H9 (cell line): ENCODE results near the gene EIF4A3. TPM values are rescaled to one million over a fixed set of nuclear protein-coding genes. Genes with fewer than 3 reads are reported as not detected.
A peak's percentile ranks its signal among the peaks of the same experiment; 100 is the strongest.

Experiments used
- DNase-seq: peaks from one replicate; pipeline ENCODE4 v3.0.0-alpha.2; 2017
- H2AFZ ChIP-seq: one replicate; pipeline ENCODE4 v1.6.1; 2013; ENCODE audit warnings: mild to moderate bottlenecking, low read length, control low read depth, moderate library complexity
- H2AK5ac ChIP-seq: 2 replicates; pipeline ENCODE4 v1.6.1; 2013; ENCODE audit warnings: low read length, control low read depth, mixed read lengths; ENCODE audit not compliant: insufficient read length
- H2BK120ac ChIP-seq: one replicate; pipeline ENCODE4 v1.6.1; 2013; ENCODE audit warnings: low read depth, mild to moderate bottlenecking, low read length, control low read depth, inconsistent platforms; ENCODE audit not compliant: poor library complexity, severe bottlenecking
- H2BK12ac ChIP-seq: 2 replicates; pipeline ENCODE4 v1.6.1; 2013; ENCODE audit warnings: low read length, control low read depth, mixed read lengths, low read depth; ENCODE audit not compliant: insufficient read length
- H2BK15ac ChIP-seq: 2 replicates; pipeline ENCODE4 v1.6.1; 2013; ENCODE audit warnings: low read depth, low read length, control low read depth
- H2BK20ac ChIP-seq: one replicate; pipeline ENCODE4 v1.6.1; 2013; ENCODE audit warnings: low read depth, mild to moderate bottlenecking, low read length, control low read depth, inconsistent platforms; ENCODE audit not compliant: poor library complexity, severe bottlenecking
- H2BK5ac ChIP-seq: 2 replicates; pipeline ENCODE4 v1.6.1; 2013; ENCODE audit warnings: low read length, control low read depth, mixed read lengths; ENCODE audit not compliant: insufficient read length
- H3K14ac ChIP-seq: 2 replicates; pipeline ENCODE4 v1.6.1; 2013; ENCODE audit warnings: low read length, control low read depth; ENCODE audit not compliant: insufficient read depth
- H3K18ac ChIP-seq: 2 replicates; pipeline ENCODE4 v1.6.1; 2013; ENCODE audit warnings: low read depth, mild to moderate bottlenecking, mixed read lengths, low read length, control low read depth; ENCODE audit not compliant: insufficient read length
- H3K23ac ChIP-seq: 2 replicates; pipeline ENCODE4 v1.6.1; 2013; ENCODE audit warnings: low read length, control low read depth, mixed read lengths, low read depth; ENCODE audit not compliant: insufficient read length
- H3K23me2 ChIP-seq: 2 replicates; pipeline ENCODE4 v1.6.1; 2013; ENCODE audit warnings: low read depth, mild to moderate bottlenecking, mixed read lengths, low read length, control low read depth; ENCODE audit not compliant: insufficient read length, poor library complexity, severe bottlenecking
- H3K27ac ChIP-seq: 2 replicates; pipeline ENCODE4 v1.5.1; 2013; ENCODE audit warnings: low read length, control low read depth, mixed read lengths, low read depth; ENCODE audit not compliant: insufficient read length
- H3K27me3 ChIP-seq: 2 replicates; pipeline ENCODE4 v1.6.1; 2013; ENCODE audit warnings: low read length, control low read depth, inconsistent platforms; ENCODE audit not compliant: insufficient read depth
- H3K4ac ChIP-seq: 2 replicates; pipeline ENCODE4 v1.6.1; 2013; ENCODE audit warnings: low read depth, mild to moderate bottlenecking, control low read depth, inconsistent platforms, low read length, moderate library complexity
- H3K4me1 ChIP-seq: 2 replicates; pipeline ENCODE4 v1.6.1; 2013; ENCODE audit warnings: low read length, control low read depth, inconsistent platforms; ENCODE audit not compliant: insufficient read depth
- H3K4me2 ChIP-seq: 2 replicates; pipeline ENCODE4 v1.6.1; 2013; ENCODE audit warnings: low read length, control low read depth, mixed read lengths; ENCODE audit not compliant: insufficient read length, insufficient read depth
- H3K56ac ChIP-seq: 2 replicates; pipeline ENCODE4 v1.6.1; 2013; ENCODE audit warnings: low read depth, mild to moderate bottlenecking, mixed read lengths, low read length, control low read depth; ENCODE audit not compliant: insufficient read length
- H3K79me1 ChIP-seq: 2 replicates; pipeline ENCODE4 v1.6.1; 2013; ENCODE audit warnings: low read depth, mild to moderate bottlenecking, moderate library complexity, low read length, control low read depth, inconsistent platforms; ENCODE audit not compliant: insufficient read depth, poor library complexity, severe bottlenecking
- H3K79me2 ChIP-seq: 2 replicates; pipeline ENCODE4 v1.6.1; 2013; ENCODE audit warnings: low read length, control low read depth, inconsistent platforms; ENCODE audit not compliant: insufficient read depth
- H3K9ac ChIP-seq: 2 replicates; pipeline ENCODE4 v1.6.1; 2013; ENCODE audit warnings: low read length, control low read depth, mixed read lengths; ENCODE audit not compliant: insufficient read length; ENCODE audit errors: extremely low read depth
- H3K9me3 ChIP-seq: one replicate; pipeline ENCODE4 v1.6.1; 2013; ENCODE audit warnings: low read depth, low read length, inconsistent platforms; ENCODE audit not compliant: control insufficient read depth
- H3T11ph ChIP-seq: one replicate; pipeline ENCODE4 v1.6.1; 2013; ENCODE audit warnings: mild to moderate bottlenecking, low read length, control low read depth, inconsistent platforms
- H4K20me1 ChIP-seq: one replicate; pipeline ENCODE4 v1.6.1; 2013; ENCODE audit not compliant: control insufficient read depth, insufficient read length, insufficient read depth
- H4K5ac ChIP-seq: 2 replicates; pipeline ENCODE4 v1.6.1; 2013; ENCODE audit warnings: low read depth, mild to moderate bottlenecking, mixed read lengths, low read length, control low read depth; ENCODE audit not compliant: insufficient read length
- H4K8ac ChIP-seq: replicated peaks from 2 replicates; pipeline ENCODE4 v1.6.1; 2013; ENCODE audit warnings: low read length, control low read depth, mixed read lengths, low read depth; ENCODE audit not compliant: insufficient read length
- H4K91ac ChIP-seq: 2 replicates; pipeline ENCODE4 v1.6.1; 2013; ENCODE audit warnings: low read depth, mild to moderate bottlenecking, moderate library complexity, mixed read lengths, low read length, control low read depth; ENCODE audit not compliant: insufficient read length
- H3K27ac Mint-ChIP-seq, 3 experiments: 2 replicates in 2 of 3; 3 replicates in 1 of 3; pipeline ENCODE4 v1.8.0; 2020 to 2021; ENCODE audit warnings: mixed read lengths in 3 of 3, mild to moderate bottlenecking in 1 of 3, moderate library complexity in 1 of 3
- H3K27me3 Mint-ChIP-seq: 2 replicates; pipeline ENCODE4 v1.8.0; 2021; ENCODE audit warnings: low read depth, mild to moderate bottlenecking, moderate library complexity, mixed read lengths
- H3K36me3 Mint-ChIP-seq, 3 experiments: 2 replicates in 2 of 3; 3 replicates in 1 of 3; pipeline ENCODE4 v1.8.0; 2020 to 2021; ENCODE audit warnings: low read depth in 3 of 3, mixed read lengths in 3 of 3; ENCODE audit not compliant: insufficient read depth in 1 of 3
- H3K4me1 Mint-ChIP-seq, 2 experiments: 2 replicates each; pipeline ENCODE4 v1.8.0; 2020; ENCODE audit warnings: mixed read lengths in 2 of 2
- H3K4me3 Mint-ChIP-seq, 2 experiments: 2 replicates in 1 of 2; 3 replicates in 1 of 2; pipeline ENCODE4 v1.8.0; 2020 to 2021; ENCODE audit warnings: mild to moderate bottlenecking in 2 of 2, mixed read lengths in 2 of 2, moderate library complexity in 1 of 2
- H3K9me3 Mint-ChIP-seq, 2 experiments: 2 replicates in 1 of 2; 3 replicates in 1 of 2; pipeline ENCODE4 v1.8.0; 2020; ENCODE audit warnings: mild to moderate bottlenecking in 2 of 2, mixed read lengths in 2 of 2, moderate library complexity in 1 of 2
- CTCF ChIP-seq: fragments of 200-600 bp; sonication (generic); conservative IDR thresholded peaks from 3 replicates; pipeline ENCODE4 v1.8.0; 2021; ENCODE audit warnings: antibody characterized with exemption, mild to moderate bottlenecking
- whole genome bisulfite sequencing: extraction: QIAGEN DNeasy Blood & Tissue Kit; methylation state at CpG from one replicate; pipeline ENCODE4 v1.1.7; 2013; ENCODE audit warnings: missing lambda C conversion rate, low lambda C conversion rate, mixed read lengths; ENCODE audit not compliant: insufficient read length; ENCODE audit errors: extremely low coverage; 5-methylcytosine and 5-hydroxymethylcytosine counted together
- total RNA-seq: library from RNA; stranded (reverse); gene quantifications from 2 replicates; pipeline ENCODE4 v1.2.1, GENCODE V29; 2021

Gene EIF4A3
- total RNA-seq, 1 experiment from 2014 or later, result 162 TPM

GRCh38 chr17:80184423-80184714, 37.4 kb upstream of the EIF4A3 start:
- H2BK15ac ChIP-seq, result no peak overlapping the region
- H3K36me3 Mint-ChIP-seq, result no peaks in the 10 kb centered on the region
- H3K9ac ChIP-seq, result no peak overlapping the region
- H3K23me2 ChIP-seq, result no peaks in the 10 kb centered on the region
- no peak overlapping the region for H2AFZ ChIP-seq
- no peak overlapping the region for H3K18ac ChIP-seq
- H3K9me3 ChIP-seq, result no peaks in the 10 kb centered on the region
- H3K27me3 ChIP-seq, result no peaks in the 10 kb centered on the region
- no peak overlapping the region for H2BK120ac ChIP-seq
- no peak overlapping the region for H3K56ac ChIP-seq
- H2AK5ac ChIP-seq, result no peak overlapping the region
- H3K27ac ChIP-seq, result no peak overlapping the region
- peak overlapping the region in 1 of 3 experiments; percentile 70; a peak in 1 of 7 replicates for H3K27ac Mint-ChIP-seq
- peaks cover 2 to 10% of the 10 kb centered on the region in 2 experiments; a peak in 2 of 4 replicates for H3K4me1 Mint-ChIP-seq
- H3K79me2 ChIP-seq, result no peaks in the 10 kb centered on the region
- WGBS, result no CpG with 5 or more reads among the region's 10 CpGs
- H3K23ac ChIP-seq, result no peak overlapping the region
- H4K8ac ChIP-seq, result no peak overlapping the region
- H2BK5ac ChIP-seq, result no peak overlapping the region
- no peaks in the 10 kb centered on the region for H3K79me1 ChIP-seq
- H3K4me1 ChIP-seq, result no peaks in the 10 kb centered on the region
- H3K4me2 ChIP-seq, result no peak overlapping the region
- no peak overlapping the region for H4K5ac ChIP-seq
- no peak overlapping the region for H4K91ac ChIP-seq
- H3K4me3 Mint-ChIP-seq, result no peak overlapping the region
- H2BK12ac ChIP-seq, result no peak overlapping the region
- H4K20me1 ChIP-seq, result no peaks in the 10 kb centered on the region
- no peak overlapping the region for H3K14ac ChIP-seq
- H3K9me3 Mint-ChIP-seq, result no peaks in the 10 kb centered on the region
- no peak for DNase-seq
- no peak for TF ChIP-seq CTCF
- no peak overlapping the region for H3K4ac ChIP-seq
- H2BK20ac ChIP-seq, result no peak overlapping the region
- H3T11ph ChIP-seq, result no peak overlapping the region
- peaks cover 2% of the 10 kb centered on the region for H3K27me3 Mint-ChIP-seq
